ENCODE data around the gene MIEN1.

GRCh38 chr17:39702901-39703893, 27.1 kb downstream of the MIEN1 start:
- TF ChIP-seq YY1 (IDR thresholded peaks at IDR 0.05; ENCODE audit: insufficient read depth, insufficient read length), result no peak
- no peak for TF ChIP-seq ZNF274 (IDR thresholded peaks at IDR 0.05; ENCODE audit: low read depth, low read length)
- no peak for TF ChIP-seq SUZ12 (IDR thresholded peaks at IDR 0.05; ENCODE audit: extremely low read depth, insufficient read depth, insufficient read length)
